Activated CD8-positive, alpha-beta memory T cell treated with anti-CD3 and anti-CD28 coated beads for 48 hours (primary cell): ENCODE measurements around the gene HSPD1.

Experiments used
- DNase-seq, 3 experiments: peaks; one replicate each; pipeline ENCODE4 v3.0.0-alpha.2; 2020; ENCODE audit warnings: low read depth in 2 of 3, low spot score in 2 of 3

The HSPD1 gene

GRCh38 chr2:197437380-197437779, 62.3 kb downstream of the HSPD1 start:
- no peak for DNase-seq
